ENCODE results near the gene GTSE1.

GTSE1 gene

DNA sequence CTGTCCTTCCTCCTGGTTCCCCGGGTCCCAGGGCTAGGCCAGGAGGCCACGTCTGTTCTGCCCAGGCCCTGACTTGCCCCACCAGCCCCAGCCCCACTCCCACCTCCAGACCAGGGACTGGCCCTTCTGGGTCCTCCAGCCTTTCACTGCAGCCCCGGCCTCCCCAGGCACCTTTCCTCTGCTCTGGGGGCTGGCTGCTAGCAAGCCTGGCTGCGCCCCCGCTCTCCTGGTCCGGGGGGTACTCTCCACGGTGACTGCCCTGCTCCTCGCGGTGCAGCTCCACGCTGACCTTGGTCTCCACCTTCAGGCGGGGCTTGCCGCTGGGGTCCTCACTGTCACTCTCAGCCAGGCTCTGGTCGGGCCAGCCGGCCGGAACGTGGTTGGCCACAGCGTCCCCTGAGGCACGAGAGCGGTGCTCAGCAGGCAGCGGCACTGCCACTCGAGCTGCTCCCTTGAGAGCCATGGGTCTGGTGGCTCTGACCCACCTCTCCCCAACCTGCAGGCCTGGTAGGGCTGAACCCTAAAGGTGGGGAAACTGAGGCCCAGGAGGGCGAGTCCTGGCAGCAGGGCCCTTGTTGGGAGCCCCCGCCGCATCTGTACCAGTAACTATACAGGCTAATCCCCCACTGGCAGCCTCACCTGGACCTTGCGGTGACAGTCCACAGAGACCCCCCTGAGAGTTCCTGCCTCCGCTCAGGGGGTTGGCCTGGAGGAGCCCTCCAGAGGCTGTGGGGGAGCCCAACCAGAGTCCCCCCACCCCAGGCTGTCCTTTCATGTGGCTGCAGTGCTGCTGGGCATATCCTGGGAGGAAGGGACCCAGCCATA is 67.9 kb downstream of the GTSE1 start:
- no peak for DNase-seq (ENCODE audit: low spot score)

DNA sequence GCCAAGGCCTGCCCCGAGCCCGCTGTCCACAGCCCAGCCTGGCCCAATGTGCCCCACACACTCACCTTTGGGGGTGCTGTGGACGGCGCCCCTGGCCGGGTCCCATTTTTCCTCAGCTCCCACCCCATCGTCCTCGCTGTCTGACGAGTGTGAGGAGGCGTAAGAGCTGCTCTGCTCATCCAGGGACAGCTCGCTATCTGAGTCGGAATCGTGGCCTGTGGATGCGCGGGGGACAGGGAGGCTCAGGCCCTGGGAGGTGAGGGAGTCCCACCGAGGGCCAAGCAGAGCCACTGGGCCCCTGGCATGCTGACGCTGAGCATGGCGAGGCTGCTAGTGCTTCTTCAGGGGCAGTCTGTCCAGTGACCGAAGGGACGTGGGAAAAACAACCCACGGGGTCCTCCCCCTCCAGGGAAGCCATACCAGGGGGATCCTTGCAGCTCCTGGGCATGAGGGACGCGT is 68.5 kb downstream of the GTSE1 start:
- no peak for DNase-seq (ENCODE audit: low spot score)

DNA sequence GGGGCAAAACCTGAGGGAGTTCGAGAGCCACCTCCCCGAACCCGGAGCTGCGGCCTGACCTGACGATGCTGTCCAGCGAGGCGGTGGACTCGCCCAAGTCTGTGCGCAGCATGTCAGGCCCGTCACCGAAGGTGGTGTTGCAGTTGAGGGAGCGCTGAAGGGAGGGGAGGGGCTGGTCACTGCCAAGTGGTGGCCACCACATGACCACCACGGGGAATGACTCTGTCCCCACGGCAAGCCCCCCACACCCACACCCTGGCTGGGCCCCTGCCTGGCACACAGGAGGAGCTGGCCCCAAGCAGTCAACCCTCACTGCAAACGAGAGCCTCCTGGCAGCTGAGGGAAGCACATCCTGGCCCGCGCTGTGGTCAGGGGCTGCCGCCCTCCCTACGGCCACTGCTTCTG is 69.7 kb downstream of the GTSE1 start:
- DNase-seq (ENCODE audit: low spot score): no peak

DNA sequence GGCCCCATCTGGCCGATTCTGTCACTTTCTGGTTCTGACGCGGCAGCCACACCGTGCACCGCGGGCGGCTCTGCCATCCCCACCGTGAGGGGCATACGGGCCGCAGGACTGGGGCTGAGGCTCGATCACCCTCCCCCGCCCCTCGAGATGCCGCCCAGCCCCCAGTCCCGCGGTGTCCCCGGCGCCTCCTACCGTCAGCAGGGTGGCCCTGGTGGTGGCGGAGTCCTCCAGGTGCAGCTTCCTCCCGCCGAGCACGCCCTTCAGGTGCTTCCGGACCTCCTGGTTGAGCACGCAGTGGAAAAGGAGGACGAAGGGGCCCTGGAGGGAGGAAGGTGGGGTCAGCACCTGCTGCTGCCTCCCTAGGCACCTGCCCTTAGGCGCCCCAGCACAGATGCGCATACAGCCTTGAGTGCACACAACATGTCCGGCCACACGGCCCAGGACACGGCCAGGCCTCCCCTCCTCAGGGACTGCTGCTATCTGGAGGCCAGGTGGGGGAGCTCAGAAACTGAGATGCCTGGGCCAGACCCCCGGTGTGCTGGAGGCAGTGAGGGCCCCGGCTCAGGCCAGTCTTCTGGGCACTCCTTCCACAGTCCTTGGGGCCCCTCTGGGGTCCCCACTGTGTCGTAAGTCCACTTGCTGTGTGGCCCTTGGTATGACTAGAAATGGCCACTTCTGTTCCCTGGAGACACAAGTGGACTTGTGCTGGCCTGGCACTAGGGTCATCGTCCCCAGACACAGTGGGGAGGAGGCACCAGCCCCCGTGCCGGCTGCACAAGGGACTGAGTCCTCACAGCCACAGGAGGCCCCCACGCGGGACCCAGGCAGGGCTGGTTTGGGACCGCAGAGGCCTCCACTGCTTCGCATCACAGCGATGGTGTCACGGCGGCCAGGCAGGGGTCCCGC is 70.4 kb downstream of the GTSE1 start:
- no peak for DNase-seq (ENCODE audit: low spot score)

DNA sequence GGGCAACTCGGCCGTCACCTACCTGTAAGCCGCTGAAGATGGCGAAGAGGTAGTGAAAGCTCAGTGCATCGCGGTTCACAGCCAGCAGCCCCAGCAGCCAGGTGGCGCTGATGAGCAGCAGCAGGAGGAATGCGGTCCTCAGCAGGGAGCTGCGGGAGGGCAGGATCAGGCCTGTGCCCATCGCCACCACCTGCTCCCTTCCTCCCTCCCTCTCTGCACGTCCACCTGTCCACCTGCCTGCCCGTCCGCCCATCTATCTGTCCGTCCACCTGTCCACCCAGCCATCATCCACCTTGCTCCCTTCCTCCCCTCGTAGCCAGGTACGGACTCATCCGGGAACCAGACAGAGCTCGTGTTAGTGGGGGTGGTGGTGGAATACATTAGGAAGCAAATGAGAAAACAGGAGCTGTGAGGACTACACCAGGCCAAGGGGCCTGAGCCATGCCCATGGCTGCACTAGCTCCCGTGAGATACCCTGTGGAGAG is 71.1 kb downstream of the GTSE1 start:
- no peak for DNase-seq (ENCODE audit: low spot score)

DNA sequence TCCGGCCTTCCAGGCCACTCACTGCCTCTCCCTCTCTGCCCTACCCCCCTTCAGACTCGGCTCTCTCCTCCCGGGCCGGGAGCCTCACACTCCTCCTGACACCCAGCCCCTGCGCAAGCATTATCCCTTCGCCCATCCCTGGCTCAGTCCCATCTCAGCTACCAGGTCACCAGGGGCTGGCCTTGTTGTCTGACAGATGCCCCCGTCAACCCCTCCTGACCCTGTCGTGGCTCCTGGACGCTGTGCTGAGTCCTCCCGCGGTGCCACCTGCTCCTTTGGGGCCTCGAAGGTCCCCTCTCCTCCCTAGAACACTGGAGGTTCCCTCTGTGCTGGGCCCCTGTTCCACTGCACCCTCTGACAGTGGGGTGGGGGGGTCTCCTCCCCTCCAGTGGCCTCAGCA is 71.8 kb downstream of the GTSE1 start:
- DNase-seq (ENCODE audit: low spot score): no peak

DNA sequence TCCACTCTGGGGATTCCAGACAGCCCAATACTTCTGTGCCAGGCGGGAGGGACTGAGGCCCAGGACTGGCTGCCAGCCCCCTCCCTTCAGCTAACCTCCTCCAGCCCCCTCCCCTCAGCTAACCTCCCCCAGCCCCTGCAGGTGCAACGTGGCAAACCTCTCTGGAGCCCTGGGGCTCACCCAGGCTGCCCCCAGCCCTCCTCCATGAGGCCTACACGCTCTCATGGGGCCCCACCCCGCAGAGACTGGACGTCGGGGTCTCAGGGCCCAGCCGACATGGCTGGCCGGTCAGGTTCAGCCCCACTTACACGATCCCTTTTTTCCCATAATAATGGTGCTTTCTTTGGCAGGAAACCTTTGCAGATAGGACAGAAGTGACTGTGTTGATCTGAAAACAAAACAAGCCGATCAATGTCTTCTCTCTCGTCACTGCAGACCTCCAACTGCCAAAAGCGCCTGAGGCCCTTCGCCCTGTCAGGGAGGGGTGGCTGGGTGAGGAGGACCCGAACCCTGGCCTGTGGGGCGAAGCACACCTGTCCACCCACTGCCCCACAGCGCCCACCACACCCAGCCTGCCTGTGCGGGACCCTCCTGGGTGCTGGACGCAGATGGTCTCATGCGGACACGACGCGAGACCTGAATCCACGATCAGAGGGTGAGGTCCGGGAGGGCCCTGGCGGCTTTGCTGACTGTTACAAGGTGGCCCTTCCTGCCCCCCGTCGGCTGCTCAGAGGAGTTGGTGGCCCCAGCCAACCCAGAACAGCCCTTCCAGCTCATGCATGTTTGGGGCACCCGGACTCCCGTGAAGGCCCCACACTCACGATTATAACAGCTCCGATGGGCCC is 72.4 kb downstream of the GTSE1 start:
- DNase-seq (ENCODE audit: low spot score): no peak

DNA sequence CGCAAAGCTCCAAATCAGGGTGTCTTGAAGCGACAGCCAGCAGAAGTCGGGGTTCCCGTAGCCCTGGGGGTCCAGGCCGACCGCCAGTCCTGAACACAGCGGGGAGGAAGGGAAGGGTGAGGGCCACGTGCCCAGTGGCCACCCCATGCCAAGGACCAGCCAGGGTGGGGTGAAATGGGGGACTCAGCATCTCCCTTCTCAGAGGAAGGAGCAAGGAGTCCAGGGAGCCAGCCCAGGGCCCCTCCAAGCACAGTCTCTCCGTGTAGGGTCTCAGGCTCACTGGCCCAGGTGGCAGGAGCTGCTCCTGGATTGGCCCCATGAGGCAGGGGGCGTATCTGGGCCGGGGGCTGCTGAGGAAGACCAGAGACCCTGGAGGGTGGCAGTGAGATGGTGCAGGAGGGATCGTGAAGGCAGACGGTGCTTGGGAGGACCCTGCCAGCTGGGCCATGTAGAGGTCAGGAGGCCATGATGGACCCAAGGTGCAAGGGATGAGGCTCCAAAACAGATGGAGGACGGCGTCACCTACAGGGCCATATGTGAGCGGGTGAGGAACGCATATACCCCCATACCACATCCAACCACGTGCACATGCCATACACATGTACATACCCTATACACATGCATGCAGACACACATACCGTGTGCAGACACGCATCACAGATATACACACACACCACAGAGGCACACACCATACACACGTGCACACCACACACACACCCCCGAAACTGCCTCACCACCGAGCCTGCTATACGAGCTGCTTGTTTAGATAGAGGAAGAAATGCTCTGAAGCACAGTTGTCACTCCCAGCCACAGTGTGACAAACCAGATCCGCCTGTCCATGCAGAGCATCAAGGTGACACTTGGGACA is 73.3 kb downstream of the GTSE1 start:
- DNase-seq (ENCODE audit: low spot score): no peak

DNA sequence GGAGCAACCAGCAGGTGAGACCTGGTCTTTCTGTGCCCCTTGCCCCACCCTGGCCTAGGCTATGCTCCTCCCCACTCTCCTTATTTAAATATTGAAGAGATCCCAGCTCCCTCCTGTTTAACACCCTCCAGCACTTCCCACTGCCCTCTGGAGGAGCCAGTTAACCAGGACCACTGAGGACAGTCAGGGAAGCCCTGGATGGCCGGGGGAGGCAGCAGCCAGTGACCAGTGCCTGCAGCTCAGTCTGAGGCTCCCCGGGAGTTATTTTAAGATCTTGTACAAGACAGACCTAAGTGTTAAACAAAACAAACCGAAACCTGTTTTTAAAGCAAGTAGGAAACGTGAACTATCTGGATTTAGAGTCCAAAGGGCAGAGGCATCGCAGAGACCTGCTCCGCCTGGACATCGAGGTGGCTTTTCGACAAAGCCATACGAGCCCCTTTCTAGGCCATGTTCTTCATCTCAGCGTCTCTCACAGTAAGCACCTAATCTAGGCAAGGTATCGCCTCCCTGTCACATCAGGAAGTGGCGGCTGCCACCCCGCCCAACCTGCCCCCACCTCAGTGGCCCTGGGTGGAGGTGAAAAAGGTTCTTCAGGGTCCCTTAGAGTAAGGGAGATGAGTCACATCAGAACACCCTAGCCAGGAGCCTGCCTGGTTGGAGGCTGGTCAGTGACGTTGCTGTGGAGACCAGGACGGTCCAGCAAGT is 74.1 kb downstream of the GTSE1 start:
- no peak for DNase-seq (ENCODE audit: low spot score)

DNA sequence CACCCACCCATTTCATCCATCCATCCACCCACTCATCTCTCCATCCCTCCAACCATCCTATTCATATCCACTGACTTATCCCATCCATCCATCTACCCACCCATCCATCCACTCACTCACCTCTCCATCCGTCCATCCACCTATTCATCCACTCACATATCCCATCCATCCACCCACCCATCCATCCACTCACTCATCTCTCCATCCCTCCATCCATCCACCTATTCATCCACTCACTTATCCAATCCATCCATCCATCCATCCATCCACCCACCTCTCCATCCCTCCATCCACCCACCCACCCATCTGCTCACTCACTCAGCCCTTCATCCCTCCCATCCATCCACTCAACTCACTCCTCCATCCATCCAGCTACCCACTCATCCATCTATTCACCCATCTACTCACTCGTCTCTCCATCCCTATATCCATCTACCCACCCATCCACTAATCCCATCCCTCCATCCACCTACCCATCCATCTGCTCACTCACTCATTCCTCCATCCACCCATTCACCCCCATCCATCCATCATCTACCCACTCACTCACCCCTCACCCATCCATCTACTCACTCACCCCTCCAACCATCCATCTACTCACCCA is 75.1 kb downstream of the GTSE1 start:
- DNase-seq (ENCODE audit: low spot score): no peak

DNA sequence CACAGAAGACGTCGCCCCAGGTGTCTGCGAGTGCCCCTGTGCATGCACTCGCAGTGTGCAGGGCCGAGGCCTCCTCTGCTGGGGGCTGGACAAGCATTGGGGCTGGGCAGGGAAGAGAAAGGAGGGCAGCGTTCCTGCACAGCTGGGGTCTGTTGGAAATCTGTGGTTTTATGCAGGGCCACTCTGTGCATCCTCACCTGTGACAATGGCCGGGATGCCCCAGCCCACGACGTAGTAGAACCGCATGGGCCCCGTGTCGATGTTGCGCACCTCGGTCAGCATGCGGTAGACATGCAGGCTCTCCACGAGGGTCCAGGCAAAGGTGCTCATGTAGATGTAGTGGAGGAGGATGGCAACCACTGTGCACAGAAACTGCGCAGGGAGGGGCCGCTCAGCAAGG is 76.0 kb downstream of the GTSE1 start:
- DNase-seq (ENCODE audit: low spot score): no peak

DNA sequence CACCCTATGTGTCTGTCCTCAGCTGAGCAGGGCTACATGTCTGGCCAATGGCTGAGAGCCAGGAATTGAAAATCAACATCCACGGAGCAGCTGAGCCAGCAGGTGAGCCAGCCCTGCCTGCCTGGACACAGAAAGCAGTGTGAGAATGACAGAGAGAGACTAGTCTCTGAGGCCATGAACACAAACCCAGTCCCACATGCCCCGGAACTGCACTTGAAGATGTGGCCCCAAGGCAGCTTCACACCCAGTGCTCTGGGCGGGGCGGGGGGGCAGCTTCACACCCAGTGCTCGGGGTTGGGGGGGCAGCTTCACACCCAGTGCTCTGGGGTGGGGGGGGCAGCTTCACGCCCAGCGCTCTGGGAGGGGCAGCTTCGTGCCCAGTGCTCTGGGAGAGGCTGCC is 76.5 kb downstream of the GTSE1 start:
- DNase-seq (ENCODE audit: low spot score): no peak

DNA sequence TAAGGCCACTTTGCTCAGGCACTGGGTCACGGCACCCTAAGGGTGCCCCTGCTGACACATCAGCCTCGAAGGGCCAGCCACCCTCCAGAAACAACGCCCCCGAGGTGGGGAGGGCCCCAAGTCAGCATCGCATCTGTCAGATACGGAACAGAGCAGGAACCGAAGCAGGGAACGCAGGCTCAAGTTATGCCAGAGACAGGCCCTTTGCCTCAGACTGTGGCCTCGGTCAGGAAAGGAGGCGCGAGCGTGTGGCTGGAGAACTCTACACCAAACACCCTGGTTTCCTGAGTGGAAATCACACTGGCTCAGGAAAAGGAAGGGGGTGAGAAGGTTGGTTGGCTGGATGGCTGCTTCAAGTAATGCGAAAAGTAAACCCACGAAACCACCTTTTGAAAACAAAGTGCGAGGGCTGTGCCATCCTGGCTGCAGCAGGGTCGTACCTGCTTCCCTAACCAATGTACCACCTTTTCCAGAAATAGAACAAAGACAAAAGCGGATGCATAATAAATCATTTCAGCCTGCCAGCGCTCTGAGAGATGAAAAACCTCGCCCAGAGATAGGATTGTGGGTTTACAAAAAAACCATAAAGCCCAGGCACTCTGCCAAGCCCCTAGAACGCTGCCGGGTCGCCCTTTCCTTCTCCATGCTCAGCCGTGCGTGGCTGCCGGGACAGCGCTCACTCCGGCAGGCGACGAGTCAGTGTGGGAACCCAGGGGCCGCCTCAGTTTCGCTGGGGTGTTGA is 77.4 kb downstream of the GTSE1 start:
- DNase-seq (ENCODE audit: low spot score): no peak

DNA sequence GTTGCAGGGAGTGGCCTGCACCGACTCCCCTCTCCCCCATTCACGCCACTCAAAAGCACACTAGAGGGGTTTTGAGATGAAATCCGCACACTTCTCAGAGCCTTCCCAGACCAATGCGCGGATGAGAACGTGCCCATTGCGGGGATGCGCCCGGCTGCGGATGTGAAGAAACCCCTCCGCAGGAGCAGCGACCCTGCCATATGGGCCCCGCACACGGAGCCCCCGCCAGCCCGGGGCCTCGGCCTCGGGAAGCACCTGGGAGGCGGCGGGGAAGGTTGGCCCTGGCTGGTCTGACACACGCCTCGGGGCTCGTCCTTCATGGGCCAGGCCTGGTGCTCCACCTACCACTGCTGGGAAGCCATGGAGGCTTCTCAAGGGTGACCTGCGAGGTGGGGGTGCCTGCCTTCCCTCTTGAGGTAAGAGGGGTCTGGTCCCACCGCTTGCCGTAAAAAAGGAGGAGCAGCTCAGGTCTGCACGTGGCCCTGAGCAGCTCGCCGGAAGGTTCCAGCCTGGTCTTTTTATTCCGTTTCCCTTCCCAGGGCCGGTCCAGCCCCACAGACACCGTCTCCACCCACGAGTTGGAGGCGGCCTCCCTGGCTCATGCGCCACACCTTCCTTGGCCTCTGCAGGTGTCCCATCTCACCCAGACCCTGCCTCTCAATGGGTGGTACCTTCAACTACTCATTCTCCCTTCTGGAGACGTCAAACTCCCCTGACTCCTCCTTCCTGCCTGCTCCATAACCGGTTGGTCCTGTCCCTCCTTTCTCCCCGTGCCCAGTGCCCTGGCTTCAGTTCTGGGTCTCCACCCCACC is 78.2 kb downstream of the GTSE1 start:
- no peak for DNase-seq (ENCODE audit: low spot score)

DNA sequence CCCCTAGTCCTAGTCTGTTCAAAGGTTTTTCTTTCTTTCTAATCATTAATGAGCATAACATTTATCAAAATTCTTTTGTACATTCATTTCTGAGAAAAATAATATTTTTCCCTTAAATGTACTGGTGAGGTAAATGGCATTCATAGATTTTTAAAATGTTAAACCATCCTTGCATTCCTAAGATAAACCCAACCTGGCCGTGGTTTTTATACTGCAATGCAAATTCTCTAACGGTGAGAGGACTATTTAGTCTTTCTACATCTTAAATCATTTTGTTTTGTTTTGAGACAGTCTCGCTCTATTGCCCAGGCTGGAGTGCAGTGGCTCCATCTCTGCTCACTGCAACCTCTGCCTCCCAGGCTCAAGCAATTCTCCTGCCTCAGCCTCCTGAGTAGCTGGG is 79.4 kb downstream of the GTSE1 start:
- no peak for DNase-seq (ENCODE audit: low spot score)

DNA sequence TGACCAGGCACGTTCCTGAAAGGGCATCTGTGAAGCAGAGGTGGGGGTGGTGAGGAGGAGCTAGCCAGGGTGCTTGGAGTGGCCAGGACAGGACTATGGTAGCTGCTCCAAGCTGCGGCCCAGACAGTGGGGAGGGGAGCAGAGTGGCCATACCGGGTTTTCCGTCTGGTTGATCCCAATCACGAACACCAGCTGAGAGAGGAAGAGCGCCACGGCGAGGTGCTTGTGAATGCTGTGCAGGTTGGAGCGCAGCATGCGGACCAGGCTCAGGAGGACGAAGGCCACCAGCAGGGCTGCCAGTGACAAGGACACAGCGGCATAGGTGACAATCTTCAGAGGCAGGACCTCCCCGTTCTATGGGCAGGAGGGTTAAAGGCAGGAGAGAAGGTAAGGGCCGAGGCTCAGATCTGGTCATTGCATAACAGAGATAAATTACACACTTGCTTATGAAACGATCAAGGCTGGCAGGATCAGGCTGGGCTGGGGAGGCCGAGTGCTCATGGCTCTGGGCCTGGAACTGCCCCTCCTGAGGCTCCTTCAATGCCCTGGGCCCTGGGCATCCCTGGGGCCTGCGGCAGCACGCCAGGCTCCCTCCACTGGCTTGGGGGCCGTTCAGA is 80.3 kb downstream of the GTSE1 start:
- DNase-seq (ENCODE audit: low spot score): no peak

DNA sequence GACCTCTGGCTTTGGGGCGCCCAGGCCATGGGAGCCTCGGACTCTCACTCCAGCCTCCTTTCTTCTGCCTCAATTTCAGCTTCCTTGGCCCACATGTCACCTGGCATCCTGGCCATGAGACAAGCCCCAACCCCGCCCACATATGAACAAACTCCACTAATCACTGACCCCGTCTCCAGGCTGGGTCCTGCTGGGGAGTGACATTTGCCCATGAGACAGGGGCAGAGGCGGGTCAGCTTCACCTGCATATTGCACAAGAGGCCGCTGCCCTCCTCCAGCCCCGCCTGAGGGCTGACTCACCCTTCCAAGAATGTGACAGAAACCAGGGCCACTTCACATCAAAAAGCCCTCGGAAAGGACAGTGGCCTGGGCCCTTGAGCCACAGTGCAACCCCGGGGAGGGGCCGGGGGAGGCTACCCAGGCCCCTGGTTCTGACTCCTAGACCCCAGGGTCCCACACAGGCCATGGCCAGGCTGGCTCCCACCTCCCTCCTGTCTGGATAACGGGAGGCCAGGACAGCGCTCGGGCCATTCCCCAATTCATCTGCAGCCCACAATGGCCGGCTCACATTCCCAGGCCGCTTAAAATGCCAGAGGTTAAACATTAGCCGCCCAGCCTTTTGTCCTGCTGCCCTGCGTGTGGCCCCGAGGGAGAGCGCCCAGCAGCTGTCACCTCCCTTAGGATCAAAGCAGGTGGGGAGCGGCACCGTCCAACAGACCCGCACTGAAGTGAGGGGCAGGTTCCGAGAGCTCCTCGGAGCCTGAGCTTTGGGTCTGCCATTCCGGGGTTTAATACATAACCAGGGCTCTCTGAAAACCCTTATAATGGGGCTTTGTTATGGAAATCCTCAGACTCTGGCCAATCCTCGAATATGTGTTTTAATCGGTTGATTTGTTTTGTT is 81.1 kb downstream of the GTSE1 start:
- no peak for DNase-seq (ENCODE audit: low spot score)
